Measurements from ENCODE around the gene TRIO. TPM values are rescaled to one million over a fixed set of nuclear protein-coding genes. Genes with fewer than 3 reads are reported as not detected.

Gene TRIO
- total RNA-seq, 1 donor from 2014 or later, result 71.6 TPM

GRCh38 chr5:14256756-14257393, 113.7 kb downstream of the TRIO start:
- Histone ChIP-seq H3K27me3 (ENCODE audit: control insufficient read depth, insufficient read depth, low read length) (no peaks in the 10 kb centered on the region), H3K36me3 (ENCODE audit: control insufficient read depth, insufficient read depth, low read length) (peaks cover 2% of the 10 kb centered on the region), H3K4me3 (ENCODE audit: low read depth, low read length) (no peak overlapping the region)
- TF ChIP-seq CTCF (IDR thresholded peaks at IDR 0.05; ENCODE audit: insufficient read depth, low read length, severe bottlenecking), result no peak
- DNase-seq (ENCODE audit: low read depth) (no peak), FAIRE-seq (no peak)

GRCh38 chr5:14257995-14258403, 114.9 kb downstream of the TRIO start:
- no peaks in the 10 kb centered on the region for H3K27me3 ChIP-seq (ENCODE audit: control insufficient read depth, insufficient read depth, low read length)
- no peak overlapping the region for H3K4me3 ChIP-seq (ENCODE audit: low read depth, low read length)
- peaks cover 2% of the 10 kb centered on the region for H3K36me3 ChIP-seq (ENCODE audit: control insufficient read depth, insufficient read depth, low read length)
- no peak for FAIRE-seq
- no peak for TF ChIP-seq CTCF (IDR thresholded peaks at IDR 0.05; ENCODE audit: insufficient read depth, low read length, severe bottlenecking)
- no peak for DNase-seq (ENCODE audit: low read depth)

GRCh38 chr5:14258840-14259239, 115.7 kb downstream of the TRIO start:
- Histone ChIP-seq H3K4me3 (ENCODE audit: low read depth, low read length) (no peak overlapping the region), H3K27me3 (ENCODE audit: control insufficient read depth, insufficient read depth, low read length) (no peaks in the 10 kb centered on the region), H3K36me3 (ENCODE audit: control insufficient read depth, insufficient read depth, low read length) (peaks cover 2% of the 10 kb centered on the region)
- no peak for TF ChIP-seq CTCF (IDR thresholded peaks at IDR 0.05; ENCODE audit: insufficient read depth, low read length, severe bottlenecking)
- DNase-seq (ENCODE audit: low read depth) (no peak), FAIRE-seq (no peak)

- FAIRE-seq, result no peak
- no peak for TF ChIP-seq CTCF (IDR thresholded peaks at IDR 0.05; ENCODE audit: insufficient read depth, low read length, severe bottlenecking)
- H3K36me3 ChIP-seq (ENCODE audit: control insufficient read depth, insufficient read depth, low read length), result no peaks in the 10 kb centered on the region
Observed at GRCh38 chr5:14260637-14261036, 117.5 kb downstream of the TRIO start.

GRCh38 chr5:14261235-14261634, 118.1 kb downstream of the TRIO start:
- no peak for TF ChIP-seq CTCF (IDR thresholded peaks at IDR 0.05; ENCODE audit: insufficient read depth, low read length, severe bottlenecking)
- DNase-seq (ENCODE audit: low read depth), result no peak
- FAIRE-seq, result no peak
- no peaks in the 10 kb centered on the region for H3K36me3 ChIP-seq (ENCODE audit: control insufficient read depth, insufficient read depth, low read length)
- H3K4me3 ChIP-seq (ENCODE audit: low read depth, low read length), result no peak overlapping the region
- no peaks in the 10 kb centered on the region for H3K27me3 ChIP-seq (ENCODE audit: control insufficient read depth, insufficient read depth, low read length)

More at GRCh38 chr5:14260637-14261036, 117.5 kb downstream of the TRIO start:
- DNase-seq (ENCODE audit: low read depth), result no peak
- H3K27me3 ChIP-seq (ENCODE audit: control insufficient read depth, insufficient read depth, low read length), result no peaks in the 10 kb centered on the region
- no peak overlapping the region for H3K4me3 ChIP-seq (ENCODE audit: low read depth, low read length)
